HG02798 (cell line): ENCODE measurements around the gene SLC16A6.
"Not testable (repeated sequence)": the region's sequence is repeated elsewhere in the genome, so short reads cannot be mapped to it uniquely, and the experiment has no call there.

Experiments used
- ATAC-seq: cut with Tn5 transposase; IDR thresholded peaks from one replicate; pipeline ENCODE4 v1.9.1; 2021; ENCODE audit warnings: mild to moderate bottlenecking; ENCODE audit not compliant: unreplicated experiment, poor library complexity

SLC16A6 gene

GRCh38 chr17:68292689-68293040, 1.7 kb upstream of the SLC16A6 start:
- no peak for ATAC-seq

GRCh38 chr17:68291836-68292688, 1.1 kb upstream of the SLC16A6 start:
- ATAC-seq = peak; percentile 62

GRCh38 chr17:68290268-68290954, 516 bp downstream of the SLC16A6 start:
- no peak for ATAC-seq

- ATAC-seq = no peak
These were observed 1.0 kb downstream of the SLC16A6 start for GRCh38 chr17:68289936-68290267.

GRCh38 chr17:68289473-68289872, 1.5 kb downstream of the SLC16A6 start:
- ATAC-seq = no peak

GRCh38 chr17:68288804-68289203, 2.1 kb downstream of the SLC16A6 start:
- ATAC-seq = no peak

GRCh38 chr17:68288375-68288774, 2.6 kb downstream of the SLC16A6 start:
- no peak for ATAC-seq

- ATAC-seq = not testable (repeated sequence)
These were observed 9.0 kb downstream of the SLC16A6 start for GRCh38 chr17:68281965-68282364.

GRCh38 chr17:68277807-68278206, 13.1 kb downstream of the SLC16A6 start:
- no peak for ATAC-seq

GRCh38 chr17:68276339-68276738, 14.6 kb downstream of the SLC16A6 start:
- ATAC-seq = not testable (repeated sequence)

- no peak for ATAC-seq
These were observed 17.2 kb downstream of the SLC16A6 start for GRCh38 chr17:68273722-68274121.

- ATAC-seq = not testable (repeated sequence)
These were observed 25.1 kb downstream of the SLC16A6 start for GRCh38 chr17:68265833-68266232.

- ATAC-seq = peak; percentile 54
These were observed 27.7 kb downstream of the SLC16A6 start for GRCh38 chr17:68263101-68263681.

GRCh38 chr17:68262467-68262866, 28.5 kb downstream of the SLC16A6 start:
- ATAC-seq = not testable (repeated sequence)

GRCh38 chr17:68260051-68260762, 30.7 kb downstream of the SLC16A6 start:
- no peak for ATAC-seq

- ATAC-seq = not testable (repeated sequence)
These were observed 31.3 kb downstream of the SLC16A6 start for GRCh38 chr17:68259648-68259951.

- ATAC-seq = peak; percentile 94
These were observed 31.9 kb downstream of the SLC16A6 start for GRCh38 chr17:68258890-68259647.

GRCh38 chr17:68257934-68258333, 33.0 kb downstream of the SLC16A6 start:
- ATAC-seq = no peak

- ATAC-seq = not testable (repeated sequence)
These were observed 34.2 kb downstream of the SLC16A6 start for GRCh38 chr17:68256701-68257100.
